MG63 (cell line): Measurements from ENCODE around the gene TDRD5. TPM values are rescaled to one million over a fixed set of nuclear protein-coding genes. Genes with fewer than 3 reads are reported as not detected.
"Not testable (repeated sequence)": the region's sequence is repeated elsewhere in the genome, so short reads cannot be mapped to it uniquely, and the experiment has no call there.

ENCODE experiments used
- DNase-seq: peaks from one replicate; pipeline ENCODE4 v3.0.0-alpha.2; 2020
- H3K27me3 ChIP-seq: fragments of 250-450 bp; sonication (Bioruptor Pico); 2 replicates; pipeline ENCODE4 v1.5.1; 2020; ENCODE audit warnings: mild to moderate bottlenecking, moderate library complexity
- H3K36me3 ChIP-seq: fragments of 250-450 bp; sonication (Bioruptor Pico); 2 replicates; pipeline ENCODE4 v1.5.1; 2020; ENCODE audit warnings: mild to moderate bottlenecking, moderate library complexity
- H3K4me3 ChIP-seq: fragments of 250-450 bp; sonication (Bioruptor Pico); 2 replicates; pipeline ENCODE4 v1.5.1; 2020; ENCODE audit warnings: mild to moderate bottlenecking, moderate library complexity
- H3K9me3 ChIP-seq: fragments of 250-450 bp; sonication (Bioruptor Pico); 2 replicates; pipeline ENCODE4 v1.5.1; 2020; ENCODE audit warnings: mild to moderate bottlenecking, moderate library complexity
- total RNA-seq: library from RNA; depleted of rRNA; stranded (reverse); fragments of >200 nt; shearing (Covaris generic); gene quantifications from 2 replicates; pipeline ENCODE4 v1.2.3, GENCODE V29; 2014; ENCODE audit warnings: low replicate concordance

Gene TDRD5
- total RNA-seq, 1 experiment from 2014 or later: not detected

- no peak overlapping the region for H3K4me3 ChIP-seq
- H3K27me3 ChIP-seq: peaks cover 33% of the 10 kb centered on the region
- no peaks in the 10 kb centered on the region for H3K9me3 ChIP-seq
- no peaks in the 10 kb centered on the region for H3K36me3 ChIP-seq
- DNase-seq: no peak
These were observed 2.1 kb upstream of the TDRD5 start for GRCh38 chr1:179589509-179589908.

GRCh38 chr1:179590671-179591070 is 961 bp upstream of the TDRD5 start:
- Histone ChIP-seq H3K4me3 (no peak overlapping the region), H3K27me3 (peaks cover 45% of the 10 kb centered on the region), H3K36me3 (no peaks in the 10 kb centered on the region), H3K9me3 (no peaks in the 10 kb centered on the region)
- DNase-seq: no peak

GRCh38 chr1:179591253-179591591 is 410 bp upstream of the TDRD5 start:
- no peak overlapping the region for H3K4me3 ChIP-seq
- no peaks in the 10 kb centered on the region for H3K36me3 ChIP-seq
- H3K27me3 ChIP-seq: peaks cover 50% of the 10 kb centered on the region
- no peaks in the 10 kb centered on the region for H3K9me3 ChIP-seq
- DNase-seq: no peak

GRCh38 chr1:179598631-179599030 is 7.0 kb downstream of the TDRD5 start:
- no peak for DNase-seq
- no peaks in the 10 kb centered on the region for H3K36me3 ChIP-seq
- H3K27me3 ChIP-seq: peaks cover 54% of the 10 kb centered on the region
- H3K9me3 ChIP-seq: 0 out of 2 replicates have a peak, but pooled peaks cover 2% of the 10 kb centered on the region
- no peak overlapping the region for H3K4me3 ChIP-seq

GRCh38 chr1:179599623-179600249 is 8.1 kb downstream of the TDRD5 start:
- Histone ChIP-seq H3K27me3 (peaks cover 49% of the 10 kb centered on the region), H3K9me3 (0 out of 2 replicates have a peak, but pooled peaks cover 2% of the 10 kb centered on the region), H3K4me3 (no peak overlapping the region), H3K36me3 (no peaks in the 10 kb centered on the region)
- no peak for DNase-seq

- H3K36me3 ChIP-seq: no peaks in the 10 kb centered on the region
- H3K9me3 ChIP-seq: 0 out of 2 replicates have a peak, but pooled peaks cover 2% of the 10 kb centered on the region
- peaks cover 37% of the 10 kb centered on the region for H3K27me3 ChIP-seq
- DNase-seq: no peak
- no peak overlapping the region for H3K4me3 ChIP-seq
These were observed 9.5 kb downstream of the TDRD5 start for GRCh38 chr1:179601093-179601492.

GRCh38 chr1:179612361-179612760 is 20.7 kb downstream of the TDRD5 start:
- Histone ChIP-seq H3K27me3 (peaks cover 54% of the 10 kb centered on the region), H3K4me3 (no peak overlapping the region), H3K9me3 (no peaks in the 10 kb centered on the region), H3K36me3 (no peaks in the 10 kb centered on the region)
- no peak for DNase-seq

- DNase-seq: no peak
These were observed 39.1 kb downstream of the TDRD5 start for GRCh38 chr1:179630719-179631118.

GRCh38 chr1:179632868-179633267 is 41.2 kb downstream of the TDRD5 start:
- no peak for DNase-seq
- Histone ChIP-seq H3K36me3 (no peaks in the 10 kb centered on the region), H3K27me3 (peaks cover 14% of the 10 kb centered on the region), H3K4me3 (no peak overlapping the region), H3K9me3 (no peaks in the 10 kb centered on the region)

More at GRCh38 chr1:179630719-179631118, 39.1 kb downstream of the TDRD5 start:
- H3K9me3 ChIP-seq: no peaks in the 10 kb centered on the region
- H3K36me3 ChIP-seq: no peaks in the 10 kb centered on the region
- peaks cover 17% of the 10 kb centered on the region for H3K27me3 ChIP-seq
- no peak overlapping the region for H3K4me3 ChIP-seq

GRCh38 chr1:179637211-179637860 is 45.7 kb downstream of the TDRD5 start:
- Histone ChIP-seq H3K4me3 (no peak overlapping the region), H3K36me3 (no peaks in the 10 kb centered on the region), H3K27me3 (peaks cover 2% of the 10 kb centered on the region), H3K9me3 (no peaks in the 10 kb centered on the region)
- DNase-seq: no peak

- Histone ChIP-seq H3K9me3 (peaks cover 7% of the 10 kb centered on the region), H3K4me3 (no peak overlapping the region), H3K27me3 (peaks cover 19% of the 10 kb centered on the region), H3K36me3 (no peaks in the 10 kb centered on the region)
- no peak for DNase-seq
These were observed 69.4 kb downstream of the TDRD5 start for GRCh38 chr1:179661018-179661417.

- peak; percentile 5 for DNase-seq
- Histone ChIP-seq H3K9me3 (peaks cover 6% of the 10 kb centered on the region), H3K27me3 (peaks cover 31% of the 10 kb centered on the region), H3K36me3 (no peaks in the 10 kb centered on the region), H3K4me3 (no peak overlapping the region)
These were observed 72.2 kb downstream of the TDRD5 start for GRCh38 chr1:179663810-179664209.

GRCh38 chr1:179677882-179678281 is 86.2 kb downstream of the TDRD5 start:
- Histone ChIP-seq H3K4me3 (no peak overlapping the region), H3K27me3 (peaks cover 32% of the 10 kb centered on the region), H3K36me3 (no peaks in the 10 kb centered on the region), H3K9me3 (peaks cover 2% of the 10 kb centered on the region; the same call in 1 of the 2 replicates)
- DNase-seq: no peak

- peaks cover 24% of the 10 kb centered on the region for H3K27me3 ChIP-seq
- H3K9me3 ChIP-seq, H3K4me3 ChIP-seq, H3K36me3 ChIP-seq, DNase-seq: not testable (repeated sequence)
These were observed 102.9 kb downstream of the TDRD5 start for GRCh38 chr1:179694530-179694929.

- H3K9me3 ChIP-seq: no peaks in the 10 kb centered on the region; the same call in 1 of the 2 replicates
- H3K27me3 ChIP-seq: peaks cover 19% of the 10 kb centered on the region
- no peaks in the 10 kb centered on the region for H3K36me3 ChIP-seq
- DNase-seq: no peak
- no peak overlapping the region for H3K4me3 ChIP-seq
These were observed 111.4 kb downstream of the TDRD5 start for GRCh38 chr1:179702946-179703539.

- Histone ChIP-seq H3K9me3 (no peaks in the 10 kb centered on the region), H3K36me3 (no peaks in the 10 kb centered on the region), H3K27me3 (peaks cover 17% of the 10 kb centered on the region), H3K4me3 (no peak overlapping the region)
- peak; percentile 46 for DNase-seq
These were observed 114.8 kb downstream of the TDRD5 start for GRCh38 chr1:179706339-179706941.

- no peaks in the 10 kb centered on the region for H3K9me3 ChIP-seq
- peaks cover 13% of the 10 kb centered on the region for H3K27me3 ChIP-seq
- H3K36me3 ChIP-seq: no peaks in the 10 kb centered on the region
- H3K4me3 ChIP-seq: no peak overlapping the region
- no peak for DNase-seq
These were observed 115.8 kb downstream of the TDRD5 start for GRCh38 chr1:179707406-179707805.
